Measurements from ENCODE around the gene STIM1.
"Not testable (repeated sequence)": the region's sequence is repeated elsewhere in the genome, so short reads cannot be mapped to it uniquely, and the experiment has no call there.

The STIM1 gene

GRCh38 chr11:3810951-3811350, 44.5 kb upstream of the STIM1 start:
- ChIA-PET POLR2A (interaction anchor here (0.5 kb wide), 1 partner anchor 20 kb away, joined by 5 read pairs; no protein-coding TSS in a partner anchor), CTCF (interaction anchor here (1.9 to 5.2 kb wide), 3 partner anchors 9 to 262 kb away, joined by 12 to 39 read pairs (median 16); partner anchors contain the start of gene NUP98)
- no peak for TF ChIP-seq CTCF (IDR thresholded peaks at IDR 0.05; ENCODE audit: control extremely low read depth, extremely low read depth, low read depth, missing control alignments)

GRCh38 chr11:3814832-3815231, 40.6 kb upstream of the STIM1 start:
- CTCF ChIA-PET, result interaction anchor here (0.9 to 2.8 kb wide), 6 partner anchors 11 to 257 kb away, joined by 3 to 12 read pairs (median 4); no protein-coding TSS in a partner anchor
- DNase-seq (ENCODE audit: extremely low spot score), result not testable (repeated sequence)
- POLR2A ChIA-PET, result interaction anchor here (0.6 kb wide), 1 partner anchor 58 kb away, joined by 3 read pairs; no protein-coding TSS in a partner anchor

More at GRCh38 chr11:3810951-3811350, 44.5 kb upstream of the STIM1 start:
- no peak for DNase-seq (ENCODE audit: extremely low spot score)

GRCh38 chr11:3815845-3816244, 39.6 kb upstream of the STIM1 start:
- no peak for TF ChIP-seq CTCF (IDR thresholded peaks at IDR 0.05; ENCODE audit: control extremely low read depth, extremely low read depth, low read depth, missing control alignments)
- ChIA-PET POLR2A (no interaction called here), CTCF (interaction anchor here (0.9 to 5.6 kb wide), 8 partner anchors 8 to 257 kb away, joined by 3 to 29 read pairs (median 4); partner anchors contain the start of gene PGAP2)
- DNase-seq (ENCODE audit: extremely low spot score), result no peak

GRCh38 chr11:3816673-3817072, 38.8 kb upstream of the STIM1 start:
- POLR2A ChIA-PET, result no interaction called here
- DNase-seq (ENCODE audit: extremely low spot score), result no peak

GRCh38 chr11:3817181-3817800, 38.2 kb upstream of the STIM1 start:
- CTCF ChIA-PET, result interaction anchor here (1.3 to 5.6 kb wide), 4 partner anchors 9 to 255 kb away, joined by 3 to 29 read pairs (median 14); partner anchors contain the start of gene PGAP2
- no peak for DNase-seq (ENCODE audit: extremely low spot score)
- POLR2A ChIA-PET, result interaction anchor here (0.6 kb wide), 1 partner anchor 33 kb away, joined by 3 read pairs; no protein-coding TSS in a partner anchor
- TF ChIP-seq CTCF (IDR thresholded peaks at IDR 0.05; ENCODE audit: control extremely low read depth, extremely low read depth, low read depth, missing control alignments), result no peak

More at GRCh38 chr11:3816673-3817072, 38.8 kb upstream of the STIM1 start:
- TF ChIP-seq CTCF (IDR thresholded peaks at IDR 0.05; ENCODE audit: control extremely low read depth, extremely low read depth, low read depth, missing control alignments), result no peak
- CTCF ChIA-PET, result interaction anchor here (0.9 to 5.6 kb wide), 5 partner anchors 8 to 256 kb away, joined by 3 to 29 read pairs (median 4); partner anchors contain the start of gene PGAP2

- ChIA-PET POLR2A (interaction anchor here (0.6 to 1.5 kb wide), 2 partner anchors 13 to 1746 kb away, joined by 3 to 5 read pairs; no protein-coding TSS in a partner anchor), CTCF (interaction anchor here (0.8 to 5.6 kb wide), 6 partner anchors 10 to 252 kb away, joined by 3 to 47 read pairs (median 18); partner anchors contain the start of gene PGAP2)
- no peak for TF ChIP-seq CTCF (IDR thresholded peaks at IDR 0.05; ENCODE audit: control extremely low read depth, extremely low read depth, low read depth, missing control alignments)
- no peak for DNase-seq (ENCODE audit: extremely low spot score)
These were observed 34.5 kb upstream of the STIM1 start for GRCh38 chr11:3820971-3821370.

GRCh38 chr11:3822312-3822711, 33.2 kb upstream of the STIM1 start:
- CTCF ChIA-PET, result interaction anchor here (1.1 to 5.1 kb wide), 5 partner anchors 9 to 250 kb away, joined by 3 to 47 read pairs (median 3); partner anchors contain the start of gene PGAP2
- POLR2A ChIA-PET, result interaction anchor here (0.7 kb wide), 1 partner anchor 15 kb away, joined by 5 read pairs; no protein-coding TSS in a partner anchor
- no peak for DNase-seq (ENCODE audit: extremely low spot score)
- TF ChIP-seq CTCF (IDR thresholded peaks at IDR 0.05; ENCODE audit: control extremely low read depth, extremely low read depth, low read depth, missing control alignments), result no peak

All from GM10248 (cell line).